COLO668 (cell line): Measurements from ENCODE around the gene DNAH10.
"Not testable (repeated sequence)": the region's sequence is repeated elsewhere in the genome, so short reads cannot be mapped to it uniquely, and the experiment has no call there.

ENCODE experiments used
- DNase-seq: peaks from one replicate; lab custom pipeline; 2025; ENCODE audit not compliant: unreplicated experiment; lab: John Stamatoyannopoulos, UW

The DNAH10 gene

GRCh38 chr12:123903301-123904065, 141.4 kb downstream of the DNAH10 start:
- DNase-seq = no peak

GRCh38 chr12:123905319-123905925, 143.3 kb downstream of the DNAH10 start:
- peak; percentile 28 for DNase-seq

GRCh38 chr12:123906711-123907420, 144.8 kb downstream of the DNAH10 start:
- DNase-seq = no peak

DNA sequence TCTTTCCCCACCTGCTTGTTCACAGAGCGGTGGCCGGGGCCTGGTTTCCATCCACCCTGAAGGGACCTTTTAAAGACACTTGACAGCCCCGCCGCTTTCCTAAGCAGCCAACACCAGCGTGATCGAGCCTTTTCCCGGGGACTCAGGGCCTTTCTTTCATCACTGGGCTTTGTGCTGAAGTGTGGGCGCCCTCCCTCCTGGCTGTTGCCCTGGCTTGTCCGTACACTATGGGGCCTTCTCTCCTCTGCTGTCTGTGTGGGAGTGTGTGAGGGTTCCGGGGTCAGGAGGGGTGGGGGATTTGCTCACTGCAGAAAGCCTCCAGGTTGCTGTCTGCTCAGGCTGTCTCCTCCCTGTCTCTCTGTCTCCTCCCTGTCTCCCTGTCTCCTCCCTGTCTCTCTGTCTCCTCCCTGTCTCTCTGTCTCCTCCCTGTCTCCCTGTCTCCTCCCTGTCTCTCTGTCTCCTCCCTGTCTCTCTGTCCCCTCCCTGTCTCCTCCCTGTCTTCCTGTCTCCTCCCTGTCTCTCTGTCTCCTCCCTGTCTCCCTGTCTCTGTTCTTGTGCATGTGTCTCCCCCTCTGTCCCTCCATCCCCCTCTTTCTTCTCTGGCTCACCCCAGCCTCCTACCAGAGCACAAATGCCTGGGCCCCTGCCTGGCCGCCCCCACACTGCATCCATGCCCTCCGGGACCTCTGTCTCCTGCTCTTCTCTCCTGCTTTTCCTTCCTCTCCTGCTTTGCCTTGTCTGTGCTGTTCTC, 145.8 kb downstream of the DNAH10 start:
- DNase-seq = no peak

GRCh38 chr12:123908884-123909725, 147.0 kb downstream of the DNAH10 start:
- no peak for DNase-seq

DNA sequence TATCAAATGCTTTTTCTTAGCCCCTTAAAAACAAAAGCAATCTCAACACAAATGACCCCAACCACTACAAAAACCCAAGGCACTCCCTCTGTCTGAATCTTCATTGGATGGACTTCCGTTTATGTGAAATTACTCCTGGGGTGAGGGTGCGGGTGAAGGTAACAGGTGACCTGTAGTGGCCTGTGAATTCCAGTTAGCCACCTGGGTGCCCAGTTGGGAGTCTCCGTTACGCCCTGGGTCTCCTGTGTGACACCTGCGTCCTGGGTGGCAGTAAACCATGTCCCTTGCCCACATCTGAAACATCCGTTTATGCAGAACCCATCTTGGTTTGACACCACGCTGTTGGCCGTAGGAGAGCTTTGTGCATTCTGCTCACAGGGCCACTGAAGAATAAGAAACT, 148.0 kb downstream of the DNAH10 start:
- no peak for DNase-seq

DNA sequence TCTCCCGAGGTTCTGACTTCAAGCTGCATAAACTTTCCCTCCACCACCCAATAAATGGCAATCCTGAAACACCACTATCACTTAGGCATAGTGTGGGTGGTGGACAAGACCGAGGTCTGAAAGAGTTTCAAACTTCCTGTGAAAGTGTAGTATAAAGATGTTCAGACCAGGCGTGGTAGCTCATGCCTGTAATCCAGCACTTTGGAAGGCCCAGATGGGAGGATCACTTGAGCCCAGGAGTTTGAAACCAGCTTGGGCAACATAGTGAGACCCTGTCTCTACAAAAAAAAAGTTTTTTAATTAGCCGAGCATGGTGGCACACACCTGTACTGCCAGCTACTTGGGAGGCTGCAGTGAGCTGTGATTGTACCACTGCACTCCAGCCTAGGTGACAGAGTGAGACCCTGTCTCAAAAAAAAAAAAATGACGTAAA, 148.7 kb downstream of the DNAH10 start:
- DNase-seq = no peak

DNA sequence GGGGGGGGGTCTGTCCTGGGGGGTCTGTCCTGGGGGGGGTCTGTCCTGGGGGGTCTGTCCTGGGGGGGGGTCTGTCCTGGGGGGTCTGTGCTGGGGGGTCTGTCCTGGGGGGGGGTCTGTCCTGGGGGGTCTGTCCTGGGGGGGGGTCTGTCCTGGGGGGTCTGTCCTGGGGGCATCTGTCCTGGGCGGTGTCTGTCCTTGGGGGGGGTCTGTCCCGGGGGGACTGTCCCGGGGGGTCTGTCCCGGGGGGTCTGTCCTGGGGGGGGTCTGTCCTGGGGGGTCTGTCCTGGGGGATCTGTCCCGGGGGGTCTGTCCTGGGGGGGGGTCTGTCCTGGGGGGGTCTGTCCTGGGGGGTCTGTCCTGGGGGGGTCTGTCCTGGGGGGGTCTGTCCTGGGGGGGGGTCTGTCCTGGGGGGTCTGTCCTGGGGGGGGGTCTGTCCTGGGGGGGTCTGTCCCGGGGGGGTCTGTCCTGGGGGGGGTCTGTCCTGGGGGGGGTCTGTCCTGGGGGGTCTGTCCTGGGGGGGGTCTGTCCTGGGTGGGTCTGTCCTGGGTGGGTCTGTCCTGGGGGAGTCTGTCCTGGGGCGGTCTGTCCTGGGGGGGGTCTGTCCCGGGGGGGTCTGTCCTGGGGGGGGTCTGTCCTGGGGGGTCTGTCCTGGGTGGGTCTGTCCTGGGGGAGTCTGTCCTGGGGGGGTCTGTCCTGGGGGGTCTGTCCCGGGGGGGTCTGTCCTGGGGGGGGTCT, 149.7 kb downstream of the DNAH10 start:
- not testable (repeated sequence) for DNase-seq

DNA sequence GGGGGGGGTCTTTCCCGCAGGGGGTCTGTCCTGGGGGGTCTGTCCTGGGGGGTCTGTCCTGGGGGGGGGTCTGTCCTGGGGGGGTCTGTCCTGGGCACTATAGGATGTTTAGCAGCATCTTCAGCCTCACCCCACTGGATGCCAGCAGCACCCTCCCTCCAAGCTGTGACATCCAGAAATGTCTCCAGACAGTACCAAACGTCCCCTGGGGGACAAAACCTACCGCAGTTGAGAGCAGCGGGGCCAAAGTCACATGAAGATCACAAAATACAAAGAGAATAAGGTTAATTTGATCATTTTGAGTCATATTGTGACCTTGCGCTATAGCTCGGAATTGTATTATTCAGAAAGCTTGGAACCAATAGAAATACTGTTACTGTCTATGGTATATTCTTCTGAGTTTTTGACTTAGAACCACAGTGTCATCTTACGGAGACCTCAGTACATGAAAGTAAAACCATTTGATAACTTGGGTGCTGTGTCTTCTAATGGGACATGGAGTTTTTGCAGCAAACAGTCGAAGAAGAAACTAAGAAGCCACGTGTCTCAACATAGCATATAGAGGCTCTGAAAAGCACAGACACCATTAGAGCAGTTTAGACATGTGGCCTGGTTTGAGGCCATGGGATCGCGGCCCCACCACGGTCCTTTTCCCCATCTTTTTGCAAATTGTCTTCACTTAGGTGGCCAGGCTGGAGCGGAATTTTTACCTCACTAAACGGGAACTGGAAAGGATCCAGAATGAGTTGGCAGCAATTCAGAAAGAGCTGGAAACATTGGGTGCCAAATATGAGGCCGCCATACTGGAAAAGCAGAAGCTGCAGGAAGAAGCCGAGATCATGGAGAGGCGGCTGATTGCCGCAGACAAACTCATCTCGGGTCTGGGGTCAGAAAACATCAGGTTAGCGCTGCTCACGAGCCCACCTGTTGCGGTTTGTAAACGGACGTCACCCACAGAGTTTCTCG, 150.6 kb downstream of the DNAH10 start:
- DNase-seq = no peak

- DNase-seq = no peak
These were observed 152.7 kb downstream of the DNAH10 start for GRCh38 chr12:123914726-123915333.

GRCh38 chr12:123916729-123917128, 154.6 kb downstream of the DNAH10 start:
- DNase-seq = peak; percentile 14

DNA sequence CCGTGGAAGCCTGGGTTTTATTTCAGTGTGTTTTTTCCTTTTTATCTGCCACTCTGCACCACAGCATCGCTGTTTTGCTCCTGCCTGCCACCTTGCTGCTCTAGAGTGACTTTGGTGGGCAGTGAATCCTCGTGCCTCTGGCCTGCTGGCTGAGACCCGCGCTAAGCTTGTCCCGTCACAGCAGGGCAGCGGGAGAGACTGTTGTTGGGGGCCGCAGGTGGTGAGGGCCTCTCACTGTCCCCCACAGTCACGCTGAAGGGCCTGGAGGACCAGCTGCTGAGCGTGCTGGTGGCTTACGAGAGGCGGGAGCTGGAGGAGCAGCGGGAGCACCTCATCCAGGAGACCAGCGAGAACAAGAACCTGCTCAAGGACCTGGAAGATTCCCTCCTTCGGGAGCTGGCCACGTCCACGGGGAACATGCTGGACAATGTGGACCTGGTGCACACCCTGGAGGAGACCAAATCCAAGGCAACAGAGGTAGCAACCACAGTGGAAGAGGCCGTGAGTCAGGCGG, 155.3 kb downstream of the DNAH10 start:
- DNase-seq = no peak

DNA sequence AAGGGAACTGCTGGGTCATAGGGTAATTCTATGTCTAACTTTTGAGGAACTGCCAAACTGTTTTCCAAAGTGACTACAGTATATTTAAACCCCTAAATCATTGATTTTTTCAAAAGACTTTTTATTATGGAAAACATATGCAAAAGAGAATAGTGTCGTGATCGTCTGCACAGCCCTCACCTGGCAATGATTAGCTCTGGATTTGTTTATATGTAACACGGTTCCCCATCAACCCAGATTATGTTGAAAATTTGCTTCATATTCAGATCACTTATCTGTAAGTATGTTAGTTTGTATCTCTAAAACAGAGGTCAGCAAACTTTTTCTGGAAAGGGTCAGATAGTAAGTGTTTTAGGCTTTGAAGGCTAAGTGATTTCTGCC, 157.9 kb downstream of the DNAH10 start:
- DNase-seq = no peak

GRCh38 chr12:123923038-123923437, 160.9 kb downstream of the DNAH10 start:
- DNase-seq = no peak

GRCh38 chr12:123923927-123924326, 161.8 kb downstream of the DNAH10 start:
- DNase-seq = no peak

DNA sequence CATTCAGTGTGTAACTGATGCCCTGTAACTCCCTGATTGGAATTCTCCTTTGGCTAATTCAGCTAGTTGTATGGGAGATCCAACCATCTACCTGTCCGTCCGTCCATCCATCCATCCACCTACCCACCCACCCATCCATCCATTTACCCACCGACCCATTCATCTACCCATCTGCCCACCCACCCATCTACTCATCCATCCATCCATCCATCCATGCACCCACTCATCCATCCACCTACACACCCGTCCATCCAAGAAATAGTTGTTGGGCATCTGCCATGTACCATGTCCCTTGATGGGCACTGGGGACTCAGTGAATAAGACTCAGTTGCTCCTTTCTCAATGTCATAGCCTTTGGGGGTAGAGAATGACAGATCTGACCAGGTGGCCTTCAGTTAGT, 162.4 kb downstream of the DNAH10 start:
- no peak for DNase-seq

DNA sequence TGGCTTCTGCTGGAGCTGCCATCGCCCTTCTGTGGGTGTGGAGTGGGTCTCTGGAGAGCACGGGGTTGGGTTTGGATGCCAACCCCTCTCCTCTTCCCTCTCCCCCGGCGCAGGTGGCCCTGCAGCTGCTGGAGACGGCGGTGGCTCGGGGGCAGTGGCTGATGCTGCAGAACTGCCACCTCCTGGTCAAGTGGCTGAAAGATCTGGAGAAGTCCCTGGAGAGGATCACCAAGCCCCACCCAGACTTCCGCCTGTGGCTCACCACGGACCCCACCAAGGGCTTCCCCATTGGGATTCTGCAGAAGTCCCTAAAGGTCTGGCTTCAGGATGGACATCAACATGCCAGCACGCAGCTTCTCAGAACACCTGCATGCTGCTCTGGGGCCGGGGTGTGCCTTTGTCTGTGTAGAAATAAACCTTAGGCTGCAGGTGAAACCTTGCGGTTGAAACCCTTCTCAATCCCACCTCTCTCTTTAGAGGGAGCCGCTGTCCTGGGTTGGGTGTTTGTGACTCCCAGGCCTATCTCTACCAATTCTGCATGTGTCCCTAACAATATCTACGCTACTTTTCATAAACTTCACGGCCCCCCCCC, 166.3 kb downstream of the DNAH10 start:
- peak; percentile 61 for DNase-seq

GRCh38 chr12:123928897-123929296, 166.8 kb downstream of the DNAH10 start:
- DNase-seq = no peak
